ENCODE measurements around the gene DAAM1.

DNA sequence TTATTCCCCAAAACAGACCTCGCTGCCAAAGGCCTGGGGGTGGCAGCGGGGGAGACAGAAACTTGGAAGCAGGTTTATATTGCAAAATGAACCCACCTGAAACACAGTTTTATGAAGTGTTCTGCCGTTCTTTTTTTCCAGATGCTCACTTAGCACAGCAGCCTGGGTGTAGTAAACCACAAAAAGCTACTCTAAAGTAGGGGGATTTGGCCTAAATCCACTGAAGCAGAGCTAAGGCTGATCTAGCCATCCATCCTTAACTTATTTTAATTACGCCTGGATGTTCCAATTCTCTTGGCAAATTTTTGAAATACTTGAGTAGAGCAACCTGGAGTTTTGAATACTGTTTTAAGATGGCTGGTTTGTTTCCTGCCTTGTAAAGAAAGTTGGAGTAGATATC is 155.5 kb downstream of the DAAM1 start:
- TF ChIP-seq, protein P1, sequence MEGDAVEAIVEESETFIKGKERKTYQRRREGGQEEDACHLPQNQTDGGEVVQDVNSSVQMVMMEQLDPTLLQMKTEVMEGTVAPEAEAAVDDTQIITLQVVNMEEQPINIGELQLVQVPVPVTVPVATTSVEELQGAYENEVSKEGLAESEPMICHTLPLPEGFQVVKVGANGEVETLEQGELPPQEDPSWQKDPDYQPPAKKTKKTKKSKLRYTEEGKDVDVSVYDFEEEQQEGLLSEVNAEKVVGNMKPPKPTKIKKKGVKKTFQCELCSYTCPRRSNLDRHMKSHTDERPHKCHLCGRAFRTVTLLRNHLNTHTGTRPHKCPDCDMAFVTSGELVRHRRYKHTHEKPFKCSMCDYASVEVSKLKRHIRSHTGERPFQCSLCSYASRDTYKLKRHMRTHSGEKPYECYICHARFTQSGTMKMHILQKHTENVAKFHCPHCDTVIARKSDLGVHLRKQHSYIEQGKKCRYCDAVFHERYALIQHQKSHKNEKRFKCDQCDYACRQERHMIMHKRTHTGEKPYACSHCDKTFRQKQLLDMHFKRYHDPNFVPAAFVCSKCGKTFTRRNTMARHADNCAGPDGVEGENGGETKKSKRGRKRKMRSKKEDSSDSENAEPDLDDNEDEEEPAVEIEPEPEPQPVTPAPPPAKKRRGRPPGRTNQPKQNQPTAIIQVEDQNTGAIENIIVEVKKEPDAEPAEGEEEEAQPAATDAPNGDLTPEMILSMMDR (IDR thresholded peaks at IDR 0.05), result no peak
- no peak for TF ChIP-seq EZH2 (IDR thresholded peaks at IDR 0.05)
- TF ChIP-seq EZH2phosphoT487 (IDR thresholded peaks at IDR 0.05), result no peak
